H9 (cell line): Measurements from ENCODE around the gene ALDH2. TPM values are rescaled to one million over a fixed set of nuclear protein-coding genes. Genes with fewer than 3 reads are reported as not detected.

ENCODE experiments used
- DNase-seq: peaks from one replicate; pipeline ENCODE4 v3.0.0-alpha.2; 2017
- H2AFZ ChIP-seq: one replicate; pipeline ENCODE4 v1.6.1; 2013; ENCODE audit warnings: mild to moderate bottlenecking, low read length, control low read depth, moderate library complexity
- H2AK5ac ChIP-seq: 2 replicates; pipeline ENCODE4 v1.6.1; 2013; ENCODE audit warnings: low read length, control low read depth, mixed read lengths; ENCODE audit not compliant: insufficient read length
- H2BK120ac ChIP-seq: one replicate; pipeline ENCODE4 v1.6.1; 2013; ENCODE audit warnings: low read depth, mild to moderate bottlenecking, low read length, control low read depth, inconsistent platforms; ENCODE audit not compliant: poor library complexity, severe bottlenecking
- H2BK12ac ChIP-seq: 2 replicates; pipeline ENCODE4 v1.6.1; 2013; ENCODE audit warnings: low read length, control low read depth, mixed read lengths, low read depth; ENCODE audit not compliant: insufficient read length
- H2BK15ac ChIP-seq: 2 replicates; pipeline ENCODE4 v1.6.1; 2013; ENCODE audit warnings: low read depth, low read length, control low read depth
- H2BK20ac ChIP-seq: one replicate; pipeline ENCODE4 v1.6.1; 2013; ENCODE audit warnings: low read depth, mild to moderate bottlenecking, low read length, control low read depth, inconsistent platforms; ENCODE audit not compliant: poor library complexity, severe bottlenecking
- H2BK5ac ChIP-seq: 2 replicates; pipeline ENCODE4 v1.6.1; 2013; ENCODE audit warnings: low read length, control low read depth, mixed read lengths; ENCODE audit not compliant: insufficient read length
- H3K14ac ChIP-seq: 2 replicates; pipeline ENCODE4 v1.6.1; 2013; ENCODE audit warnings: low read length, control low read depth; ENCODE audit not compliant: insufficient read depth
- H3K18ac ChIP-seq: 2 replicates; pipeline ENCODE4 v1.6.1; 2013; ENCODE audit warnings: low read depth, mild to moderate bottlenecking, mixed read lengths, low read length, control low read depth; ENCODE audit not compliant: insufficient read length
- H3K23ac ChIP-seq: 2 replicates; pipeline ENCODE4 v1.6.1; 2013; ENCODE audit warnings: low read length, control low read depth, mixed read lengths, low read depth; ENCODE audit not compliant: insufficient read length
- H3K23me2 ChIP-seq: 2 replicates; pipeline ENCODE4 v1.6.1; 2013; ENCODE audit warnings: low read depth, mild to moderate bottlenecking, mixed read lengths, low read length, control low read depth; ENCODE audit not compliant: insufficient read length, poor library complexity, severe bottlenecking
- H3K27ac ChIP-seq: 2 replicates; pipeline ENCODE4 v1.5.1; 2013; ENCODE audit warnings: low read length, control low read depth, mixed read lengths, low read depth; ENCODE audit not compliant: insufficient read length
- H3K27me3 ChIP-seq: 2 replicates; pipeline ENCODE4 v1.6.1; 2013; ENCODE audit warnings: low read length, control low read depth, inconsistent platforms; ENCODE audit not compliant: insufficient read depth
- H3K4ac ChIP-seq: 2 replicates; pipeline ENCODE4 v1.6.1; 2013; ENCODE audit warnings: low read depth, mild to moderate bottlenecking, control low read depth, inconsistent platforms, low read length, moderate library complexity
- H3K4me1 ChIP-seq: 2 replicates; pipeline ENCODE4 v1.6.1; 2013; ENCODE audit warnings: low read length, control low read depth, inconsistent platforms; ENCODE audit not compliant: insufficient read depth
- H3K4me2 ChIP-seq: 2 replicates; pipeline ENCODE4 v1.6.1; 2013; ENCODE audit warnings: low read length, control low read depth, mixed read lengths; ENCODE audit not compliant: insufficient read length, insufficient read depth
- H3K56ac ChIP-seq: 2 replicates; pipeline ENCODE4 v1.6.1; 2013; ENCODE audit warnings: low read depth, mild to moderate bottlenecking, mixed read lengths, low read length, control low read depth; ENCODE audit not compliant: insufficient read length
- H3K79me1 ChIP-seq: 2 replicates; pipeline ENCODE4 v1.6.1; 2013; ENCODE audit warnings: low read depth, mild to moderate bottlenecking, moderate library complexity, low read length, control low read depth, inconsistent platforms; ENCODE audit not compliant: insufficient read depth, poor library complexity, severe bottlenecking
- H3K79me2 ChIP-seq: 2 replicates; pipeline ENCODE4 v1.6.1; 2013; ENCODE audit warnings: low read length, control low read depth, inconsistent platforms; ENCODE audit not compliant: insufficient read depth
- H3K9ac ChIP-seq: 2 replicates; pipeline ENCODE4 v1.6.1; 2013; ENCODE audit warnings: low read length, control low read depth, mixed read lengths; ENCODE audit not compliant: insufficient read length; ENCODE audit errors: extremely low read depth
- H3K9me3 ChIP-seq: one replicate; pipeline ENCODE4 v1.6.1; 2013; ENCODE audit warnings: low read depth, low read length, inconsistent platforms; ENCODE audit not compliant: control insufficient read depth
- H3T11ph ChIP-seq: one replicate; pipeline ENCODE4 v1.6.1; 2013; ENCODE audit warnings: mild to moderate bottlenecking, low read length, control low read depth, inconsistent platforms
- H4K20me1 ChIP-seq: one replicate; pipeline ENCODE4 v1.6.1; 2013; ENCODE audit not compliant: control insufficient read depth, insufficient read length, insufficient read depth
- H4K5ac ChIP-seq: 2 replicates; pipeline ENCODE4 v1.6.1; 2013; ENCODE audit warnings: low read depth, mild to moderate bottlenecking, mixed read lengths, low read length, control low read depth; ENCODE audit not compliant: insufficient read length
- H4K8ac ChIP-seq: replicated peaks from 2 replicates; pipeline ENCODE4 v1.6.1; 2013; ENCODE audit warnings: low read length, control low read depth, mixed read lengths, low read depth; ENCODE audit not compliant: insufficient read length
- H4K91ac ChIP-seq: 2 replicates; pipeline ENCODE4 v1.6.1; 2013; ENCODE audit warnings: low read depth, mild to moderate bottlenecking, moderate library complexity, mixed read lengths, low read length, control low read depth; ENCODE audit not compliant: insufficient read length
- H3K27ac Mint-ChIP-seq, 3 experiments: 2 replicates in 2 of 3; 3 replicates in 1 of 3; pipeline ENCODE4 v1.8.0; 2020 to 2021; ENCODE audit warnings: mixed read lengths in 3 of 3, mild to moderate bottlenecking in 1 of 3, moderate library complexity in 1 of 3
- H3K27me3 Mint-ChIP-seq: 2 replicates; pipeline ENCODE4 v1.8.0; 2021; ENCODE audit warnings: low read depth, mild to moderate bottlenecking, moderate library complexity, mixed read lengths
- H3K36me3 Mint-ChIP-seq, 3 experiments: 2 replicates in 2 of 3; 3 replicates in 1 of 3; pipeline ENCODE4 v1.8.0; 2020 to 2021; ENCODE audit warnings: low read depth in 3 of 3, mixed read lengths in 3 of 3; ENCODE audit not compliant: insufficient read depth in 1 of 3
- H3K4me1 Mint-ChIP-seq, 2 experiments: 2 replicates each; pipeline ENCODE4 v1.8.0; 2020; ENCODE audit warnings: mixed read lengths in 2 of 2
- H3K4me3 Mint-ChIP-seq, 2 experiments: 2 replicates in 1 of 2; 3 replicates in 1 of 2; pipeline ENCODE4 v1.8.0; 2020 to 2021; ENCODE audit warnings: mild to moderate bottlenecking in 2 of 2, mixed read lengths in 2 of 2, moderate library complexity in 1 of 2
- H3K9me3 Mint-ChIP-seq, 2 experiments: 2 replicates in 1 of 2; 3 replicates in 1 of 2; pipeline ENCODE4 v1.8.0; 2020; ENCODE audit warnings: mild to moderate bottlenecking in 2 of 2, mixed read lengths in 2 of 2, moderate library complexity in 1 of 2
- WGBS: extraction: QIAGEN DNeasy Blood & Tissue Kit; methylation state at CpG from one replicate; pipeline ENCODE4 v1.1.7; 2013; ENCODE audit warnings: missing lambda C conversion rate, low lambda C conversion rate, mixed read lengths; ENCODE audit not compliant: insufficient read length; ENCODE audit errors: extremely low coverage; 5-methylcytosine and 5-hydroxymethylcytosine counted together
- total RNA-seq: library from RNA; stranded (reverse); gene quantifications from 2 replicates; pipeline ENCODE4 v1.2.1, GENCODE V29; 2021
- TF ChIP-seq, protein P1 (sequence below): fragments of 200-600 bp; sonication (generic); conservative IDR thresholded peaks from 3 replicates; pipeline ENCODE4 v1.8.0; 2021; ENCODE audit warnings: antibody characterized with exemption, mild to moderate bottlenecking

ALDH2 gene
- total RNA-seq, 1 experiment from 2014 or later = 44.0 TPM

DNA sequence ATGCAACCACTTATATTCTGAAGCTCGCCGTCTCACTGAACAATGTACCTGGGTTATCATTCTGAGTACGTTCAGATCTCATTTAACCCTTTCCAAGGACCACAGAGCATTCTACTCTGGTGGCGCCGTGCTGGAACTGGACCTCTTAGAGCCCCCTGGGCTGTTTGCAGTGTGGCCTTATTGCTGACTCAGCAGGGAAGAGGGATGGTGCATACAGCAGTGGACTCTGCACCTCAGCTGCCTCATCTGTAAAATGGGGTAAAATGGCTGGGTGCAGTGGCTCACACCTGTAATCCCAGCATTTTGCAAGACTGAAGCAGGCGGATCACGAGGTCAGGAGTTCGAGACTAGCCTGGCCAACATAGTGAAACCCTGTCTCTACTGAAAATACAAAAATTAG, 2.9 kb downstream of the ALDH2 start:
- Histone ChIP-seq H3T11ph (no peak overlapping the region), H4K20me1 (peaks cover 1% of the 10 kb centered on the region), H3K23me2 (peaks cover 5% of the 10 kb centered on the region), H3K27me3 (no peaks in the 10 kb centered on the region; the same call in 1 of the 2 replicates), H4K8ac (no peak overlapping the region), H2BK12ac (no peak overlapping the region), H3K4me1 (peaks cover 8% of the 10 kb centered on the region; the same call in 1 of the 2 replicates), H3K56ac (no peak overlapping the region), H3K79me1 (no peaks in the 10 kb centered on the region), H2BK15ac (no peak overlapping the region), H2BK5ac (no peak overlapping the region), H4K5ac (no peak overlapping the region), H2BK120ac (no peak overlapping the region), H4K91ac (no peak overlapping the region), H2BK20ac (no peak overlapping the region), H2AFZ (no peak overlapping the region), H3K9me3 (no peaks in the 10 kb centered on the region), H3K27ac (no peak overlapping the region), H3K9ac (no peak overlapping the region), H3K23ac (no peak overlapping the region), H2AK5ac (no peak overlapping the region), H3K18ac (no peak overlapping the region), H3K14ac (no peak overlapping the region), H3K4ac (no peak overlapping the region), H3K4me2 (no peak overlapping the region), H3K79me2 (no peaks in the 10 kb centered on the region)
- H3K4me3 Mint-ChIP-seq = no peak overlapping the region
- TF ChIP-seq, protein P1, sequence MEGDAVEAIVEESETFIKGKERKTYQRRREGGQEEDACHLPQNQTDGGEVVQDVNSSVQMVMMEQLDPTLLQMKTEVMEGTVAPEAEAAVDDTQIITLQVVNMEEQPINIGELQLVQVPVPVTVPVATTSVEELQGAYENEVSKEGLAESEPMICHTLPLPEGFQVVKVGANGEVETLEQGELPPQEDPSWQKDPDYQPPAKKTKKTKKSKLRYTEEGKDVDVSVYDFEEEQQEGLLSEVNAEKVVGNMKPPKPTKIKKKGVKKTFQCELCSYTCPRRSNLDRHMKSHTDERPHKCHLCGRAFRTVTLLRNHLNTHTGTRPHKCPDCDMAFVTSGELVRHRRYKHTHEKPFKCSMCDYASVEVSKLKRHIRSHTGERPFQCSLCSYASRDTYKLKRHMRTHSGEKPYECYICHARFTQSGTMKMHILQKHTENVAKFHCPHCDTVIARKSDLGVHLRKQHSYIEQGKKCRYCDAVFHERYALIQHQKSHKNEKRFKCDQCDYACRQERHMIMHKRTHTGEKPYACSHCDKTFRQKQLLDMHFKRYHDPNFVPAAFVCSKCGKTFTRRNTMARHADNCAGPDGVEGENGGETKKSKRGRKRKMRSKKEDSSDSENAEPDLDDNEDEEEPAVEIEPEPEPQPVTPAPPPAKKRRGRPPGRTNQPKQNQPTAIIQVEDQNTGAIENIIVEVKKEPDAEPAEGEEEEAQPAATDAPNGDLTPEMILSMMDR = no peak
- peaks cover 28% of the 10 kb centered on the region in 2 experiments for H3K4me1 Mint-ChIP-seq
- H3K27ac Mint-ChIP-seq = no peak overlapping the region; a peak in 1 of 7 replicates
- no peak for DNase-seq
- H3K9me3 Mint-ChIP-seq = peaks cover 3 to 7% of the 10 kb centered on the region in 2 experiments
- H3K36me3 Mint-ChIP-seq = peaks cover 3 to 10% (median 4%) of the 10 kb centered on the region in 3 experiments; a peak in 6 of 7 replicates
- H3K27me3 Mint-ChIP-seq = peaks cover 13% of the 10 kb centered on the region
- no CpG with 5 or more reads among the region's 8 CpGs for WGBS
